NK-92 treated with Interleukin-12 subunit alpha and Interleukin-12 subunit beta, amount 100 ng/mL, for 24 hours (cell line): ENCODE measurements around the gene PAGR1.
A peak's percentile ranks its signal among the peaks of the same experiment; 100 is the strongest.
"Not testable (repeated sequence)": the region's sequence is repeated elsewhere in the genome, so short reads cannot be mapped to it uniquely, and the experiment has no call there.

Source experiments
- DNase-seq: peaks from one replicate; lab custom pipeline; 2025; lab: John Stamatoyannopoulos, UW

Gene PAGR1

GRCh38 chr16:29812754-29813643 is 3.0 kb upstream of the PAGR1 start:
- DNase-seq, result no peak

- DNase-seq, result no peak
These were observed 2.0 kb upstream of the PAGR1 start for GRCh38 chr16:29813644-29814562.

DNA sequence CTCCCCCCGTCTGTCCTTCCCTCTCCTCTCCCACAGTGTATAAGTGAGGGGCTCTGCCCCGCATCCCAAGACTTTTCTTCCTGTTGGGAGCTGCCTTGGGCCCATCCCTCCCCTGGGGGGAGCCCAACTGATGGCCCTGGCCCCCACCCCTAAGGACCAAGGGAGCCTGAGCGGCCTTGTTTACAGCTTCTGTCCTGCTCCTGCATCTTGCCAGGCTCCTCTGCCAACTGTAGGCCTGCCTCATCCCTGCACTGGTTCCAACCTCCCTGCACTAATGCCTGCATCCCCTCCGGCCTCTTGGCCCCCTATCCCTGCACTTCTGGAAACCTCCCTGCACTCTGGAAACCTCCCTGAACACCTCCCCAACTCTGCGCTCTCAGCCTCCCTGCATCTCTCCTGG is 1.4 kb upstream of the PAGR1 start:
- no peak for DNase-seq

GRCh38 chr16:29815032-29815721 is 775 bp upstream of the PAGR1 start:
- no peak for DNase-seq

GRCh38 chr16:29816694-29817441 is 916 bp downstream of the PAGR1 start:
- peak; percentile 60 for DNase-seq

DNA sequence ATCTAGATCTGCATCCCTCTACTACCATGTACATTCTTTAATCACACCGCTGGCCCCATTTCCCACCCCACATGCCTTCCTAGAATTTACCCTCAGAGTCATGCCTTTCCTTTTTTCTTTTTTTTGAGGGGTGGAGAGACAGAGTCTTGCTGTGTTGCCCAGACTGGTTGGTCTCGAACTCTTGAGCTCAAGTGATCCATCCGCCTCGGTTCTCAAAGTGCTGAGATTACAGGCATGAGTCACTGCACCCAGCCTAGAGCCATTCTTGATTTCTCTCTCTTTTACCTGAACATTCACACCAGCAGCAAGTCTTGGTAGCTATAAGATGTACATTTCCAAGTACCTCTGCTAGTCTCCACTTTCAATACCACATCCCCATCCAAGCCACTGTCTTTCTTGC is 2.1 kb downstream of the PAGR1 start:
- DNase-seq, result no peak

DNA sequence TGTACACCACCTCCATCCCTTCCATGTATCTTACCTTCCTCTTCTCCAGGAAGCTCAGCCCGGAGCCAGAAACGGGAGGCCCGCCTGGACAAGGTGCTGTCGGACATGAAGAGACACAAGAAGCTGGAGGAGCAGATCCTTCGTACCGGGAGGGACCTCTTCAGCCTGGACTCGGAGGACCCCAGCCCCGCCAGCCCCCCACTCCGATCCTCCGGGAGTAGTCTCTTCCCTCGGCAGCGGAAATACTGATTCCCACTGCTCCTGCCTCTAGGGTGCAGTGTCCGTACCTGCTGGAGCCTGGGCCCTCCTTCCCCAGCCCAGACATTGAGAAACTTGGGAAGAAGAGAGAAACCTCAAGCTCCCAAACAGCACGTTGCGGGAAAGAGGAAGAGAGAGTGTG is 3.6 kb downstream of the PAGR1 start:
- no peak for DNase-seq

- DNase-seq, result no peak
These were observed 4.3 kb downstream of the PAGR1 start, which contains the start of gene MVP for GRCh38 chr16:29820271-29820701. Gene MVP, plus strand, starts transcription at chr16:29820462. Its CDS starts 10,088 bp downstream, at chr16:29830550.

GRCh38 chr16:29820730-29821642 is 5.0 kb downstream of the PAGR1 start:
- DNase-seq, result no peak

DNA sequence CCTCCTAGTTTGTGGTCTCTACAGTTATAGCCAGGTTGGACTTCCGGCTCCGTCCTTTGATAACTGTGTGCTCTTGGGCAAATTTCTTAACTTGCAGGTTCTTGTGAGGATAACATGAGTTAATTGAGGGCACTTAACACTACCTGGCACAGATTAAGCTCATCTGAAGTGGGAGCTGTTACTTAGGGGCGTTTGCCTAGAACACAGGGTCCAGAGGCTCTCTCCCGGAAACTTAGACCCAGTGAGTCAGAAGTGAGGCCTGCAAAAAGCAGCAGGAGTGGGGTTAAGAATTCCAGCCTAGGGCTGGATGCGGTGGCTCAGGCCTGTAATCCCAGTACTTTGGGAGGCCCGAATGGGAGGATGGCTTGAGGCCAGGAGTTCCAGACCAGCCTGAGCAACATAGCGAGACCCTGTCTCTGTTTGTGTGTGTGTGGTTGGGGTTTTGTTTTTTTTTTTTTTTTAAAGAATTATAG is 5.7 kb downstream of the PAGR1 start:
- DNase-seq, result no peak

- no peak for DNase-seq
These were observed 8.7 kb downstream of the PAGR1 start for GRCh38 chr16:29824589-29825144.

- no peak for DNase-seq
These were observed 9.4 kb downstream of the PAGR1 start for GRCh38 chr16:29825145-29826044.

- no peak for DNase-seq
These were observed 10.4 kb downstream of the PAGR1 start for GRCh38 chr16:29826342-29826695.

GRCh38 chr16:29830774-29831173 is 14.8 kb downstream of the PAGR1 start:
- no peak for DNase-seq

GRCh38 chr16:29831490-29831889 is 15.5 kb downstream of the PAGR1 start:
- DNase-seq, result no peak

DNA sequence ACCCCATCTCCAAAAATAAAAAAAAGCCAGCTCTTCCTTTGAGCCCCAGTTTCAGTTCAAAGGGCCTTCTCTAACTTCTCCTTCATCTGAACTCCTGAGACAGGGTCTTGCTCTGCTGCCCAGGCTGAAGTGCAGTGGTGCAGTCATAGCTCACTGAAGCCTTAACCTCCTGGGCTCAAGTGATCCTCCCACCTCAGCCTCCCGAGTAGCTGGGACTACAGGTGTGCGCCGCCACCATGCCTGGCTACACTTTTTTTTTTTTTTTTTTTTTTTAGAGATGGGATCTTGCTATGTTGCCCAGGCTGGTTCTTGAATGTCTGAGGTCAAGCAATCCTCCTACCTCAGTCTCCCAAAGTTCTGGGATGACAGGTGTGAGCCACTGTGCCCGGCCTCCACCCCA is 17.3 kb downstream of the PAGR1 start:
- DNase-seq, result not testable (repeated sequence)

DNA sequence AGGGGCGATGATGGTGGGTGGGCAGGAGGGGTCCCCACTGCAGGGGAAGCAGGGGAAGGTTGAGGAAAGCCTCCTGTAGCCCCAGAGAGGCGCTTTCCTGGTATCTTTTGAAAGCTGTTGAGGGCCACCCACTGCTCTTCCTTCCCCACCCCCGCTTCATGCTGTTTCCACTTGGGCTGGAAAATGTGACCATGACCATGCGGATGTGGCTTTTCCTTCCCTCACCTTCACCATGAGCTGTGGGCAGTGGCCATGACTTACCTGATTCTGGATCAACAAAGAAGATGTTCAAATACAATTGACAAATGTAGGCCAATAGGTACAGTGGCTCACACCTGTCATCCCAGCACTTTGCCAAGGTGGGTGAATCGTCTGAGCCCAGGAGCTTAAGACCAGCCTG is 18.1 kb downstream of the PAGR1 start:
- DNase-seq, result no peak

GRCh38 chr16:29835926-29836325 is 20.0 kb downstream of the PAGR1 start:
- DNase-seq, result no peak

GRCh38 chr16:29836623-29837022 is 20.7 kb downstream of the PAGR1 start:
- DNase-seq, result no peak
